Neural cell (in vitro differentiated cells): Measurements from ENCODE around the gene CNGA1. TPM values are rescaled to one million over a fixed set of nuclear protein-coding genes. Genes with fewer than 3 reads are reported as not detected.

Experiments used
- H2AFZ ChIP-seq: fragments of 200-600, 300-800 bp; sonication (generic), shearing (Covaris generic); 2 replicates; pipeline ENCODE4 v1.6.0; 2014; ENCODE audit warnings: low read depth, mild to moderate bottlenecking, antibody characterized with exemption, low read length, moderate library complexity
- H3F3A ChIP-seq: fragments of 200-600 bp; shearing (Covaris generic); 2 replicates; pipeline ENCODE4 v1.6.1; 2016; ENCODE audit warnings: mild to moderate bottlenecking, moderate library complexity, mixed read lengths, antibody characterized with exemption, low read length; ENCODE audit not compliant: insufficient read depth, poor library complexity, severe bottlenecking
- H3K27ac ChIP-seq: fragments of 200-600, 300-800 bp; sonication (generic), shearing (Covaris generic); 2 replicates; pipeline ENCODE4 v1.5.1; 2014; ENCODE audit warnings: mild to moderate bottlenecking, low read length, moderate library complexity
- H3K27me3 ChIP-seq: fragments of 300-800, 200-600 bp; sonication (generic), shearing (Covaris generic); 2 replicates; pipeline ENCODE4 v1.6.0; 2014; ENCODE audit warnings: mild to moderate bottlenecking, low read depth, low read length, moderate library complexity; ENCODE audit not compliant: insufficient read depth
- H3K36me3 ChIP-seq: fragments of 300-800, 200-600 bp; sonication (generic), shearing (Covaris generic); 2 replicates; pipeline ENCODE4 v1.5.1; 2014; ENCODE audit warnings: mild to moderate bottlenecking, antibody characterized with exemption, low read length, moderate library complexity; ENCODE audit not compliant: insufficient read depth
- H3K4me2 ChIP-seq: fragments of 300-800, 200-600 bp; sonication (generic), shearing (Covaris generic); 2 replicates; pipeline ENCODE4 v1.6.0; 2014; ENCODE audit warnings: mild to moderate bottlenecking, low read length
- H3K4me3 ChIP-seq: fragments of 300-800, 200-600 bp; sonication (generic), shearing (Covaris generic); 2 replicates; pipeline ENCODE4 v1.5.1; 2014; ENCODE audit warnings: mild to moderate bottlenecking, low read length, moderate library complexity
- H3K79me2 ChIP-seq: fragments of 200-600 bp; shearing (Covaris generic); replicated peaks from 2 replicates; pipeline ENCODE4 v1.6.0; 2014; ENCODE audit warnings: mild to moderate bottlenecking, low read length, moderate library complexity; ENCODE audit not compliant: insufficient read depth
- H3K9ac ChIP-seq: fragments of 300-800, 200-600 bp; sonication (generic), shearing (Covaris generic); 2 replicates; pipeline ENCODE4 v1.6.1; 2016; ENCODE audit warnings: mild to moderate bottlenecking, low read length, mixed read lengths
- H3K9me2 ChIP-seq: fragments of 200-600 bp; shearing (Covaris generic); 2 replicates; pipeline ENCODE4 v1.6.1; 2016; ENCODE audit warnings: mild to moderate bottlenecking, low read length, mixed read lengths; ENCODE audit not compliant: insufficient read depth
- H3K9me3 ChIP-seq: fragments of 200-600, 300-800 bp; sonication (generic), shearing (Covaris generic); 2 replicates; pipeline ENCODE4 v1.6.1; 2016; ENCODE audit warnings: mild to moderate bottlenecking, mixed run types, low read length, moderate library complexity, mixed read lengths
- H4K20me1 ChIP-seq: fragments of 200-600 bp; shearing (Covaris generic); 2 replicates; pipeline ENCODE4 v1.6.1; 2016; ENCODE audit warnings: mild to moderate bottlenecking, mixed run types; ENCODE audit not compliant: insufficient read depth
- EP300 ChIP-seq: fragments of 450-650 bp; conservative IDR thresholded peaks from 2 replicates; pipeline ENCODE4 v1.6.1; 2014; ENCODE audit warnings: antibody characterized with exemption, mild to moderate bottlenecking, moderate library complexity; ENCODE audit not compliant: poor library complexity, severe bottlenecking
- EZH2 ChIP-seq: fragments of 200-600, 300-800 bp; shearing (Covaris generic), sonication (generic); IDR thresholded peaks from 2 replicates; pipeline ENCODE4 v1.6.1; 2014; ENCODE audit warnings: antibody characterized with exemption, low read length, borderline replicate concordance, mild to moderate bottlenecking; ENCODE audit not compliant: insufficient read depth, poor library complexity, severe bottlenecking
- MXI1 ChIP-seq: fragments of 450-650 bp; conservative IDR thresholded peaks from 2 replicates; pipeline ENCODE4 v1.6.1; 2014; ENCODE audit warnings: antibody characterized with exemption, mild to moderate bottlenecking; ENCODE audit not compliant: poor library complexity, severe bottlenecking
- POLR2AphosphoS5 ChIP-seq: IDR thresholded peaks from 2 replicates; pipeline ENCODE4 v1.6.1; 2012
- RAD21 ChIP-seq: fragments of 450-650 bp; conservative IDR thresholded peaks from 2 replicates; pipeline ENCODE4 v1.6.1; 2014; ENCODE audit warnings: antibody characterized with exemption, mild to moderate bottlenecking, moderate library complexity
- REST ChIP-seq: IDR thresholded peaks from 2 replicates; pipeline ENCODE4 v1.6.1; 2012; ENCODE audit warnings: borderline replicate concordance
- SMC3 ChIP-seq: fragments of 450-650 bp; conservative IDR thresholded peaks from 2 replicates; pipeline ENCODE4 v1.6.1; 2014; ENCODE audit warnings: antibody characterized with exemption, mild to moderate bottlenecking, moderate library complexity; ENCODE audit not compliant: poor library complexity
- TAF1 ChIP-seq: IDR thresholded peaks from 2 replicates; pipeline ENCODE4 v1.6.1; 2012; ENCODE audit warnings: low read depth
- polyA plus RNA-seq: library from polyadenylated mRNA; depleted of rRNA; stranded (reverse); fragments of >200 nt; gene quantifications from 2 replicates; pipeline ENCODE4 v1.2.3, GENCODE V29; 2014
- TF ChIP-seq, protein P1 (sequence below): fragments of 450-650 bp; IDR thresholded peaks from 2 replicates; pipeline ENCODE4 v1.5.1; 2014; ENCODE audit warnings: antibody characterized with exemption, mild to moderate bottlenecking, moderate library complexity; ENCODE audit not compliant: poor library complexity, severe bottlenecking

The CNGA1 gene
- polyA plus RNA-seq, 1 donor from 2014 or later: not detected

- no peaks in the 10 kb centered on the region for H3K9me2 ChIP-seq
- H4K20me1 ChIP-seq: no peaks in the 10 kb centered on the region
- no peaks in the 10 kb centered on the region for H3K9me3 ChIP-seq
- no peak overlapping the region for H3K27ac ChIP-seq
- H3K9ac ChIP-seq: no peak overlapping the region
- no peak overlapping the region for H3K4me3 ChIP-seq
- no peaks in the 10 kb centered on the region for H3K36me3 ChIP-seq
- TF ChIP-seq TAF1 (no peak), EZH2 (no peak), REST (no peak), POLR2AphosphoS5 (no peak), MXI1 (no peak), RAD21 (no peak), EP300 (no peak), SMC3 (no peak)
- TF ChIP-seq, protein P1, sequence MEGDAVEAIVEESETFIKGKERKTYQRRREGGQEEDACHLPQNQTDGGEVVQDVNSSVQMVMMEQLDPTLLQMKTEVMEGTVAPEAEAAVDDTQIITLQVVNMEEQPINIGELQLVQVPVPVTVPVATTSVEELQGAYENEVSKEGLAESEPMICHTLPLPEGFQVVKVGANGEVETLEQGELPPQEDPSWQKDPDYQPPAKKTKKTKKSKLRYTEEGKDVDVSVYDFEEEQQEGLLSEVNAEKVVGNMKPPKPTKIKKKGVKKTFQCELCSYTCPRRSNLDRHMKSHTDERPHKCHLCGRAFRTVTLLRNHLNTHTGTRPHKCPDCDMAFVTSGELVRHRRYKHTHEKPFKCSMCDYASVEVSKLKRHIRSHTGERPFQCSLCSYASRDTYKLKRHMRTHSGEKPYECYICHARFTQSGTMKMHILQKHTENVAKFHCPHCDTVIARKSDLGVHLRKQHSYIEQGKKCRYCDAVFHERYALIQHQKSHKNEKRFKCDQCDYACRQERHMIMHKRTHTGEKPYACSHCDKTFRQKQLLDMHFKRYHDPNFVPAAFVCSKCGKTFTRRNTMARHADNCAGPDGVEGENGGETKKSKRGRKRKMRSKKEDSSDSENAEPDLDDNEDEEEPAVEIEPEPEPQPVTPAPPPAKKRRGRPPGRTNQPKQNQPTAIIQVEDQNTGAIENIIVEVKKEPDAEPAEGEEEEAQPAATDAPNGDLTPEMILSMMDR: no peak
- no peaks in the 10 kb centered on the region for H3K79me2 ChIP-seq
- no peaks in the 10 kb centered on the region for H3F3A ChIP-seq
- no peaks in the 10 kb centered on the region for H3K27me3 ChIP-seq
- no peak overlapping the region for H2AFZ ChIP-seq
- H3K4me2 ChIP-seq: no peak overlapping the region
These were observed 26.3 kb downstream of the CNGA1 start for GRCh38 chr4:47990145-47990544.

DNA sequence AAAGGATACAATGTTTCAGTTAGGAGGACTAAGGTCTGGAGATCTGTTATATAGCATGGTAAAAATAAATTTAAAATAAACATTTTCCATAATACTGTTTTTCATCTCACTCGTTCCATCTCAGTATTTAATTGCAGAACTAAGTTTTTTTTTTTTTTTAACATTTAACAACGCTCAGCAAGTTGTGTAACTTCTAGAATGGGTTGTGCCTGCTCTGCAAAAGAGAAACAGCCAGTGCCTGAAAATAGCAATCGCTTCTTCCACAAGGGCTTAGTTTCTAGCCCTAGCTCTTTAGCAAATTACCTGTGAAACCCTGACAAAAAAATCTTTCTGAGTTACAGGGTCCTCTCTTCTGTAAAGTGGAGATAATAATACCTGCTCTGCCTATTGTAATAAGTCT is 41.9 kb downstream of the CNGA1 start:
- H4K20me1 ChIP-seq: no peaks in the 10 kb centered on the region
- H3K9ac ChIP-seq: no peak overlapping the region
- H3K4me3 ChIP-seq: no peak overlapping the region
- H3K27ac ChIP-seq: no peak overlapping the region
- no peaks in the 10 kb centered on the region for H3K36me3 ChIP-seq
- no peaks in the 10 kb centered on the region for H3K27me3 ChIP-seq
- no peaks in the 10 kb centered on the region for H3K79me2 ChIP-seq
- H3K4me2 ChIP-seq: no peak overlapping the region
- no peaks in the 10 kb centered on the region for H3K9me3 ChIP-seq
- TF ChIP-seq RAD21 (no peak), POLR2AphosphoS5 (no peak), EZH2 (no peak), SMC3 (no peak), REST (no peak), EP300 (no peak), TAF1 (no peak), MXI1 (no peak)
- TF ChIP-seq, protein P1: no peak
- H3F3A ChIP-seq: no peaks in the 10 kb centered on the region
- H3K9me2 ChIP-seq: no peaks in the 10 kb centered on the region
- H2AFZ ChIP-seq: no peak overlapping the region
